Activated CD4-positive, alpha-beta T cell treated with anti-CD3 and anti-CD28 coated beads, Interleukin-2, amount 10 ng/mL, durations not matched to agents 24 days and 14 days (primary cell): ENCODE results near the gene EPHA5. TPM values are rescaled to one million over a fixed set of nuclear protein-coding genes. Genes with fewer than 3 reads are reported as not detected.

Source experiments
- DNase-seq: peaks from one replicate; pipeline ENCODE4 v3.0.0; 2022
- H3K27ac Mint-ChIP-seq: one replicate; pipeline ENCODE4 v1.8.0; 2022; ENCODE audit warnings: mild to moderate bottlenecking, mixed read lengths
- H3K27me3 Mint-ChIP-seq: one replicate; pipeline ENCODE4 v1.8.0; 2022; ENCODE audit warnings: mixed read lengths
- H3K36me3 Mint-ChIP-seq: one replicate; pipeline ENCODE4 v1.8.0; 2022; ENCODE audit warnings: low read depth, mild to moderate bottlenecking, mixed read lengths
- H3K4me1 Mint-ChIP-seq: one replicate; pipeline ENCODE4 v1.8.0; 2021; ENCODE audit warnings: mixed read lengths
- H3K4me3 Mint-ChIP-seq: one replicate; pipeline ENCODE4 v1.8.0; 2022; ENCODE audit warnings: mild to moderate bottlenecking, moderate library complexity, mixed read lengths
- H3K9me3 Mint-ChIP-seq: one replicate; pipeline ENCODE4 v1.8.0; 2021; ENCODE audit warnings: mixed read lengths
- intact Hi-C: fragments of 100-400 bp; cut with micrococcal nuclease; formaldehyde crosslinking; loops from one replicate; pipeline ENCODE4 v1.15.1; 2023
- total RNA-seq: library from RNA; stranded (reverse); gene quantifications from 2 replicates; pipeline ENCODE4 v1.2.3, GENCODE V29; 2022

EPHA5 gene
- not detected in 2 replicates for total RNA-seq

DNA sequence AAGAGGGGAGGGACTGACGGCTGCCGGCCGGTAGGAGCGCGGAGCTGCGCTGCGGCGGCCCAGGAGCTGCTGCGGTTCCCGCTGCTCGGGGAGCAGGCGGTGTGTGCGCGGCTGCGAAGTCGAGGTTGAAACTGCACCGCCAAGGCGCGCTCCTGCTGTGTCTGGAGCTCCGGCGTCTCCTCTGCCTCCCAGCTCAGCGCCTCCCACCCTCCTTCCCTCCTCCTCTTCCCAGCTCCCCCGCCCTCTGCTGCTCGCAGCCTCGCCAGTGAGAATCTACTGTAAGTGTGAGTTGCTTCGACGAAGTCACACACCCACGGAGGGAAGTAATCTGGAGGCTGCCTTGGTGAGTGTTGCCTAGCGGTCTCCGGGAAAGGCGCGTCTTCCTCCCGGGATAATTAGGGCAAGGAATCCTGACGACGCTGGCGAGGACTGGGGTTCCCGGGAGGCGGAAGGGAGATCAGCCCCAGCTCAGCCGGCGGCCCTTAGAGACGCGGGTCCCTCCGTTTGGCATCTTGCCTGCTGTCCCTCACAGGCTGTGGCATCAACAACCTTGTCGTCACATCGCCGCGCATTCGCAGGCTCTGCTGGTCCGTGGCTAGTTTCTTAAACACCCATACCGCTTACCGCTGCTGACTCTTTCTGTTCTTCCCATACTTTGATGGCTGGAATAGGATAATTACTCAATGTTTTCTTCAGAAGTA, at the start of gene EPHA5:
Gene EPHA5 (minus strand): TSS at position 159 of the 701 bp plus-strand sequence. CDS start 747 bp downstream, outside the sequence.
- no peaks in the 10 kb centered on the region for H3K9me3 Mint-ChIP-seq
- intact Hi-C loops, result no loop called here
- H3K27ac Mint-ChIP-seq, result no peak within 1 kb of the TSS
- peak within 1 kb of the TSS; percentile 7 for H3K4me3 Mint-ChIP-seq
- peaks cover 48% of the 10 kb centered on the region for H3K27me3 Mint-ChIP-seq
- DNase-seq, result peak; percentile 63
- H3K36me3 Mint-ChIP-seq, result no peaks in the 10 kb centered on the region
- H3K4me1 Mint-ChIP-seq, result no peaks in the 10 kb centered on the region

- DNase-seq, result no peak
- no peaks in the 10 kb centered on the region for H3K36me3 Mint-ChIP-seq
- intact Hi-C loops, result no loop called here
- H3K4me1 Mint-ChIP-seq, result no peaks in the 10 kb centered on the region
- peaks cover 3% of the 10 kb centered on the region for H3K9me3 Mint-ChIP-seq
- H3K27me3 Mint-ChIP-seq, result no peaks in the 10 kb centered on the region
- H3K27ac Mint-ChIP-seq, result no peak overlapping the region
- no peak overlapping the region for H3K4me3 Mint-ChIP-seq
Observed at GRCh38 chr4:65719635-65720034, 49.3 kb upstream of the EPHA5 start.

DNA sequence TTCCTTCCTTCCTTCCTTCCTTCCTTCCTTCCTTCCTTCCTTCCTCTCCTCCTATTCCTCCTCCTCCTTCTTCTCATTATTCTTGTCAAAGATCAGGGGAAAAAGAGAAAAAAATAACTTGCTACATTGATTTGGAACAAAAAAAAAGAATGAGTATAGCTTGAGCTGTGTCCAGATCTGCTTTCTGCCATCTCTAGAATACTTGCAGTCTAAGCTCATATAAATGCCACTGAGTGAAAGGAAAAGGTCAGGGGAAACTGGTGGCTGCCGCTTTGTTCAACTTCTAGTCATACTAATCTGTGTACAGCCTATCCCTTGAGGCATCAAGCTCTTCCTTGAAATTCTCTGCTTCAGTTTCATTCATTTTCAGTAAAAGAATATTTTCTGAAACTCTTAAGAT, 28.3 kb upstream of the EPHA5 start:
- no peak for DNase-seq
- Mint-ChIP-seq H3K9me3 (no peaks in the 10 kb centered on the region), H3K4me1 (no peaks in the 10 kb centered on the region), H3K27me3 (no peaks in the 10 kb centered on the region), H3K36me3 (no peaks in the 10 kb centered on the region), H3K4me3 (no peak overlapping the region), H3K27ac (no peak overlapping the region)
- intact Hi-C loops, result no loop called here

DNA sequence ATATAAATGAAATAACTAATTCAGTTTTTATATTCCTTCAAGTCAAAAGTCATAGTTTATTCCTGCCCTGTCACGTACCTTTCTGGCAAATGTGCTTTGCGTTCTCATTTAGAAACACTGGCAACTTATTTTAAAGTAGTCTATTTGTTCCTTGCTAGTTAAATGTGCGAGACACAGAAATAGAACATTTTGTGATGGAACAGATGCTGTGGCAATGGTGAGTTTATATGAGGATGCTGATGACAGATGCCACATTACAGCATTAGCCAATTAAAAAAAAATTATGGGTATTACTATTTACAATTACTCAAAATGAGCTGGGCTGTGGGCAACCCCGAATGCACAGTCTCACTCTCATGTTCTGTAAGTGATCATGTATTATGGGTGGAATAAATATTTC, 26.1 kb upstream of the EPHA5 start:
- H3K27ac Mint-ChIP-seq, result no peak overlapping the region
- H3K9me3 Mint-ChIP-seq, result no peaks in the 10 kb centered on the region
- H3K27me3 Mint-ChIP-seq, result no peaks in the 10 kb centered on the region
- H3K4me3 Mint-ChIP-seq, result no peak overlapping the region
- intact Hi-C loops, result no loop called here
- H3K4me1 Mint-ChIP-seq, result no peaks in the 10 kb centered on the region
- H3K36me3 Mint-ChIP-seq, result no peaks in the 10 kb centered on the region
- no peak for DNase-seq

- H3K4me1 Mint-ChIP-seq, result no peaks in the 10 kb centered on the region
- H3K4me3 Mint-ChIP-seq, result no peak overlapping the region
- H3K9me3 Mint-ChIP-seq, result no peaks in the 10 kb centered on the region
- H3K27ac Mint-ChIP-seq, result no peak overlapping the region
- no peak for DNase-seq
- H3K36me3 Mint-ChIP-seq, result no peaks in the 10 kb centered on the region
- intact Hi-C loops, result no loop called here
- peaks cover 46% of the 10 kb centered on the region for H3K27me3 Mint-ChIP-seq
Observed at GRCh38 chr4:65671372-65671771, 1.1 kb upstream of the EPHA5 start.

- Mint-ChIP-seq H3K9me3 (no peaks in the 10 kb centered on the region), H3K4me1 (no peaks in the 10 kb centered on the region), H3K27ac (no peak overlapping the region), H3K4me3 (peak overlapping the region; percentile 7), H3K27me3 (peaks cover 48% of the 10 kb centered on the region), H3K36me3 (no peaks in the 10 kb centered on the region)
- intact Hi-C loops, result no loop called here
- no peak for DNase-seq
Observed at GRCh38 chr4:65670020-65670330, 314 bp downstream of the EPHA5 start.

- Mint-ChIP-seq H3K9me3 (no peaks in the 10 kb centered on the region), H3K4me1 (no peaks in the 10 kb centered on the region), H3K36me3 (no peaks in the 10 kb centered on the region), H3K27ac (peak overlapping the region; percentile 51), H3K4me3 (no peak overlapping the region), H3K27me3 (peaks cover 48% of the 10 kb centered on the region)
- intact Hi-C loops, result no loop called here
- DNase-seq, result no peak
Observed at GRCh38 chr4:65669111-65670019, 924 bp downstream of the EPHA5 start.

DNA sequence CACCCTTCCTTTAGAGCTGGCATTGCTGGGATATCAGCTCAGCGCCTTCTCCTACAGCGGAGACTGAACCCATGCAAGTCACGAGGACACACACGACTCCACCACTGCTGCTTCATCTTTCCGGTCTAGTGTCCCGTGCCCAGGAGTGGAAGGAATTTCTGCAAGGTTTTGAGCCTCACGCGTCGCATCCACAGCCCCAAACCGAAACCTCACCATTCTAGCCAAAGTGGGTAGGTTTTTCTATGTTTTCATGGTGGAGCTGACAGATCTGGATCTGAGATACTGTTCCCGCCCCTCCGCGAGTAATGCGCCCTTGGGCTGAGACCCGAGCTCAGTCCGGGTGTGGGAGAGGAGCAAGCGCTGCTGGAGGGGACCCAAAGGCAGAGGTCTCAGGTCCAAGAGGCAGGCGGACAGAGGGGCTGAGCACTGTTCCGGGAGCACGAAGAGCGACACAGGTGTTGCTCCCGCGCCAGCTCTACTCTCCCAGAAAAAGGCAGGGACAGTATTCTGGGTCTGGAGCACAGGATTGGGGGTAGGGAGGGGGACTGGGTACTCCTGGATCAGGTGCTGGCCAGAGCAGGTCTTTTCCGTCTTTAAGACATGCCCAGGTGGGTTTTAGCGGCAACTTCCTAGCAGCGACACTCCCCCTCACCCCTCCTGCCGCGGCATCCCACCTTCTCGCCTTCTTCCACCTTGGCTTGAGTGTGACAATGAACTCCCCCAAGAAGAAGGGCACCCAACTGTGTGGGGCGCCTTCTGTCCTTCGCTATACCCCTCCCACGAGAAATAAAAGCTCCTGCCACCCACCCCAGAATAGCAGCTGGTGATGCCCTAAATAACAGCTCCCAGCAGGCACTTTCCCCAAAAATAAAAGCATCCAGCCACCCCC, 1.8 kb downstream of the EPHA5 start:
- Mint-ChIP-seq H3K27me3 (peaks cover 48% of the 10 kb centered on the region), H3K36me3 (no peaks in the 10 kb centered on the region), H3K27ac (peak overlapping the region; percentile 51), H3K4me3 (no peak overlapping the region), H3K9me3 (no peaks in the 10 kb centered on the region), H3K4me1 (no peaks in the 10 kb centered on the region)
- intact Hi-C loops, result no loop called here
- no peak for DNase-seq

DNA sequence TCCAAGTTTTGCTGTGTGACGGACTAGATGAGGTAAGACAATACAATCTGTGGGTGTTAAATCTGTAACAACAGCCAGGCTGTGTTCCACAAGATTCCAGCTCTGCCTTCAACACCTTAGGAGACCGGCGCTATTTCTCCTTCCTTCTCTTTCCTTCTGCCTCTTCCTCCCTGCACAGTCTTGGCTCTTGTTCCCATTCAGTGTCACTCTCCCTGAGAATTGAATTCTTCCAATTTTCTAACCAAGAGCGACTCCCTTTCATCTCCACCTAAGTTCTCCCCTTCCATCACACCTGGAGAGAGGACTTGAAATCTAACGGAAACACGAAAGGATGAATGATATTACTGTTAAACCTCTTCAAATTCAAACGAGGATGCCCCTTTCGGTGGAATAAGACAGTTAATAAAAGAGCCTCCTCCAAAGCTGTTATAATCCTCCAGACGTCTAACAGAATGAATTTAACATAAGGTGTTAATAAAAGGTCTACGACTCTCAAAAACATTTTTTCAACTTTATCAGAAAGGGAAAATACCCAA, 2.7 kb downstream of the EPHA5 start:
- Mint-ChIP-seq H3K9me3 (no peaks in the 10 kb centered on the region), H3K27ac (no peak overlapping the region), H3K4me1 (no peaks in the 10 kb centered on the region), H3K27me3 (peaks cover 48% of the 10 kb centered on the region), H3K36me3 (no peaks in the 10 kb centered on the region), H3K4me3 (no peak overlapping the region)
- intact Hi-C loops, result no loop called here
- DNase-seq, result no peak

- Mint-ChIP-seq H3K4me3 (no peak overlapping the region), H3K9me3 (no peaks in the 10 kb centered on the region), H3K36me3 (no peaks in the 10 kb centered on the region), H3K27ac (no peak overlapping the region), H3K4me1 (no peaks in the 10 kb centered on the region), H3K27me3 (peaks cover 38% of the 10 kb centered on the region)
- intact Hi-C loops, result no loop called here
- no peak for DNase-seq
Observed at GRCh38 chr4:65665771-65666523, 4.3 kb downstream of the EPHA5 start.

GRCh38 chr4:65661471-65661870, 8.8 kb downstream of the EPHA5 start:
- Mint-ChIP-seq H3K36me3 (no peaks in the 10 kb centered on the region), H3K27ac (no peak overlapping the region), H3K9me3 (no peaks in the 10 kb centered on the region), H3K4me1 (no peaks in the 10 kb centered on the region), H3K27me3 (peaks cover 2% of the 10 kb centered on the region), H3K4me3 (no peak overlapping the region)
- no peak for DNase-seq
- intact Hi-C loops, result no loop called here

DNA sequence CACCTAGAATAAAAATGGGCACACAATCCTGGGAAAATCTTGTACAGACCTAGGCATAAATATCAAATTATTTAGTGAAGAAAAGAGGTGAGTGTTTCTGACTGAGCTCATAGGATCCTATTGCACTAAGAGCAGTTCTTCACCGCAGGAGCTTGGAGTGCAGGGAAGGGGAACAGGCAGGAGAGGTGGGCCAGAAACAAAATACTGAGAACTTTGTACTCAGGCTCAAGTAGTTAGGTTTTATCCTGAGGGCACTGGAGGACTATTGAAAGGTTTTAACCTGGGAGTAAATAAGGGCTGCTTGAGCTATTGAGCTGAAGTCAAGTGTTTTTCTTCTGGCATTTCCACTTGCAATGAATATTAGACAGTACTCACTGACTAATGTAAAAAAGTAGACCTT, 12.2 kb downstream of the EPHA5 start:
- Mint-ChIP-seq H3K4me1 (no peaks in the 10 kb centered on the region), H3K36me3 (no peaks in the 10 kb centered on the region), H3K27me3 (no peaks in the 10 kb centered on the region), H3K9me3 (no peaks in the 10 kb centered on the region), H3K4me3 (no peak overlapping the region), H3K27ac (no peak overlapping the region)
- intact Hi-C loops, result no loop called here
- no peak for DNase-seq

- no peak for DNase-seq
- no peaks in the 10 kb centered on the region for H3K9me3 Mint-ChIP-seq
- intact Hi-C loops, result no loop called here
- no peak overlapping the region for H3K27ac Mint-ChIP-seq
- H3K4me1 Mint-ChIP-seq, result no peaks in the 10 kb centered on the region
- no peaks in the 10 kb centered on the region for H3K27me3 Mint-ChIP-seq
- H3K36me3 Mint-ChIP-seq, result no peaks in the 10 kb centered on the region
- no peak overlapping the region for H3K4me3 Mint-ChIP-seq
Observed at GRCh38 chr4:65656008-65656407, 14.3 kb downstream of the EPHA5 start.
